IMR-90 (cell line): ENCODE measurements around the gene SDC1. TPM values are rescaled to one million over a fixed set of nuclear protein-coding genes. Genes with fewer than 3 reads are reported as not detected.

Experiments
- POLR2A ChIP-seq: IDR thresholded peaks from 2 replicates; pipeline ENCODE4 v1.6.1; 2012; ENCODE audit warnings: mild to moderate bottlenecking, low read depth, low read length
- RCOR1 ChIP-seq: IDR thresholded peaks from 2 replicates; pipeline ENCODE4 v1.6.1; 2012; ENCODE audit warnings: mild to moderate bottlenecking, low read length, improper control_type of control experiment; ENCODE audit not compliant: insufficient replicate concordance
- SMC3 ChIP-seq: fragments of 150-350 bp; IDR thresholded peaks from 2 replicates; pipeline ENCODE4 v1.6.1; 2016; ENCODE audit warnings: low read depth, mild to moderate bottlenecking, antibody characterized with exemption, low read length, moderate library complexity
- polyA plus RNA-seq, 3 experiments: library from polyadenylated mRNA; depleted of rRNA; stranded (reverse); fragments of >200 nt; gene quantifications; 2 replicates each; pipeline ENCODE4 v1.2.3, GENCODE V29; 2012; ENCODE audit warnings: low replicate concordance in 1 of 3
- total RNA-seq: library from RNA; depleted of rRNA; stranded (reverse); fragments of >200 nt; gene quantifications from 2 replicates; pipeline ENCODE4 v1.2.3, GENCODE V29; 2012

The SDC1 gene
- total and polyA plus RNA-seq, 2 of the 4 experiments (the other 2 are of a cell fraction): 22.0 to 28.3 TPM

GRCh38 chr2:20218331-20219320 is 6.3 kb downstream of the SDC1 start (continued):
- TF ChIP-seq RCOR1 (no peak), POLR2A (no peak), SMC3 (no peak)
